Sigmoid colon (tissue), 4 donors: ENCODE measurements around the gene NKAIN4.

Experiments
- EP300 ChIP-seq, 4 donors: sonication (generic); formaldehyde crosslinking; IDR thresholded peaks; one replicate each; pipeline ENCODE4 v1.6.1; 2017; ENCODE audit warnings: antibody characterized with exemption in 4 of 4
- POLR2A ChIP-seq, 2 donors: fragments of 450-650 bp; IDR thresholded peaks; one replicate each; pipeline ENCODE4 v1.6.1; 2016; ENCODE audit warnings: antibody characterized with exemption in 2 of 2, mild to moderate bottlenecking in 2 of 2, moderate library complexity in 2 of 2
- POLR2AphosphoS5 ChIP-seq, 4 donors: sonication (generic); formaldehyde crosslinking; IDR thresholded peaks; one replicate each; pipeline ENCODE4 v1.6.1; 2017; ENCODE audit warnings: antibody characterized with exemption in 4 of 4
- TF ChIP-seq, protein P1 (sequence below), 4 experiments: fragments of 450-650 bp in 3 of 4; fragments of 200-600 bp in 1 of 4; IDR thresholded peaks; one replicate each; pipeline ENCODE4 v1.5.1; 2016 to 2019; ENCODE audit warnings: antibody characterized with exemption in 4 of 4, mild to moderate bottlenecking in 3 of 4, moderate library complexity in 2 of 4

DNA sequence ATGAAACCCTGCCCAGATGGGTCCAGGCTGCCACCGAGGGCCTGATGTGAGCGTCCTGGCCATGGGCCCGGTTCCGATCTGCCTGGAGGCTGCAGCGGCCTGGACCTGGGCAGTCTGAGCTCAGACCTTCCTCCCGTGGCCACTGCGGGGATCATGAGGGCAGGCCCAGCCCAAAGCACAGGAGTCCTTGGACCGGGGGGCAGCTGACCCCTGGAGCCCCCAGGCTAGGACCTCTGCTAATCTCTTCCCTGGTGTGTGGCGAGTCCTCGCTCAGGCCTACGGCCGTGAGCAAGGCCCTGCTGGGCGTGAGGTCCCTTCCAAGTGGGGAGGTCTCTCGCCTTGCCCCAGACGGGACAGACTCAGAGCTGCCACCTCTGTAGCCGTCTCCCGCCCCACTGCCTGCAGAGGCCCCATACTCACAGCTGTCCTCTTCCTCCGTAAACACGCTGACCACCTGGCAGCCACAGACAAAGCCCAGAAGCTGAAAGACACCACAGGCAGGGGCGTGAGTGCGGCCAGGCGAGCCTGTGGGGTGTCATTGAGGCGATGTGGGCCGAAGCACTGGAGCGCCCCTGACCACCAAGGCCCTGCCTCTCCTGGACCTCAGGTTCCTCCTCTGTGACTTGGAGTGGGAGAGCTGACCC is 10.5 kb downstream of the NKAIN4 start:
- TF ChIP-seq, protein P1, sequence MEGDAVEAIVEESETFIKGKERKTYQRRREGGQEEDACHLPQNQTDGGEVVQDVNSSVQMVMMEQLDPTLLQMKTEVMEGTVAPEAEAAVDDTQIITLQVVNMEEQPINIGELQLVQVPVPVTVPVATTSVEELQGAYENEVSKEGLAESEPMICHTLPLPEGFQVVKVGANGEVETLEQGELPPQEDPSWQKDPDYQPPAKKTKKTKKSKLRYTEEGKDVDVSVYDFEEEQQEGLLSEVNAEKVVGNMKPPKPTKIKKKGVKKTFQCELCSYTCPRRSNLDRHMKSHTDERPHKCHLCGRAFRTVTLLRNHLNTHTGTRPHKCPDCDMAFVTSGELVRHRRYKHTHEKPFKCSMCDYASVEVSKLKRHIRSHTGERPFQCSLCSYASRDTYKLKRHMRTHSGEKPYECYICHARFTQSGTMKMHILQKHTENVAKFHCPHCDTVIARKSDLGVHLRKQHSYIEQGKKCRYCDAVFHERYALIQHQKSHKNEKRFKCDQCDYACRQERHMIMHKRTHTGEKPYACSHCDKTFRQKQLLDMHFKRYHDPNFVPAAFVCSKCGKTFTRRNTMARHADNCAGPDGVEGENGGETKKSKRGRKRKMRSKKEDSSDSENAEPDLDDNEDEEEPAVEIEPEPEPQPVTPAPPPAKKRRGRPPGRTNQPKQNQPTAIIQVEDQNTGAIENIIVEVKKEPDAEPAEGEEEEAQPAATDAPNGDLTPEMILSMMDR (IDR thresholded peaks at IDR 0.05), result no peak
- no peak for TF ChIP-seq EP300 (IDR thresholded peaks at IDR 0.05)
- TF ChIP-seq POLR2A (IDR thresholded peaks at IDR 0.05), result no peak
- no peak for TF ChIP-seq POLR2AphosphoS5 (IDR thresholded peaks at IDR 0.05)
